Activated CD4-positive, alpha-beta T cell treated with anti-CD3 and anti-CD28 coated beads, Interleukin-2, amount 10 ng/mL, durations not matched to agents 7 days and 5 days (primary cell): ENCODE measurements around the gene KHSRP. TPM values are rescaled to one million over a fixed set of nuclear protein-coding genes. Genes with fewer than 3 reads are reported as not detected.

Experiments used
- CTCF ChIA-PET: fragments of 350-600 bp; sonication (Branson Sonifier 250); formaldehyde crosslinking; loops from one replicate; lab custom pipeline; 2021; ENCODE audit warnings: antibody characterized with exemption; lab: Charles Lee
- POLR2A ChIA-PET: fragments of 350-600 bp; sonication (Branson Sonifier 250); formaldehyde crosslinking; loops from one replicate; lab custom pipeline; 2021; ENCODE audit warnings: antibody characterized with exemption; lab: Charles Lee
- DNase-seq: peaks from one replicate; pipeline ENCODE4 v3.0.0-alpha.2; 2020
- H3K27ac Mint-ChIP-seq: one replicate; pipeline ENCODE4 v1.8.0; 2021; ENCODE audit warnings: mild to moderate bottlenecking, moderate library complexity, mixed read lengths
- H3K27me3 Mint-ChIP-seq: one replicate; pipeline ENCODE4 v1.8.0; 2021; ENCODE audit warnings: mixed read lengths
- H3K36me3 Mint-ChIP-seq: one replicate; pipeline ENCODE4 v1.8.0; 2021; ENCODE audit warnings: low read depth, mixed read lengths
- H3K4me1 Mint-ChIP-seq: one replicate; pipeline ENCODE4 v1.8.0; 2021; ENCODE audit warnings: mixed read lengths
- H3K4me3 Mint-ChIP-seq: one replicate; pipeline ENCODE4 v1.8.0; 2021; ENCODE audit warnings: mild to moderate bottlenecking, moderate library complexity, mixed read lengths
- H3K9me3 Mint-ChIP-seq: one replicate; pipeline ENCODE4 v1.8.0; 2021; ENCODE audit warnings: mixed read lengths
- total RNA-seq, 2 experiments: library from RNA; stranded (reverse); gene quantifications; one replicate each; pipeline ENCODE4 v1.2.3, GENCODE V29; 2021

Gene KHSRP, protein sequence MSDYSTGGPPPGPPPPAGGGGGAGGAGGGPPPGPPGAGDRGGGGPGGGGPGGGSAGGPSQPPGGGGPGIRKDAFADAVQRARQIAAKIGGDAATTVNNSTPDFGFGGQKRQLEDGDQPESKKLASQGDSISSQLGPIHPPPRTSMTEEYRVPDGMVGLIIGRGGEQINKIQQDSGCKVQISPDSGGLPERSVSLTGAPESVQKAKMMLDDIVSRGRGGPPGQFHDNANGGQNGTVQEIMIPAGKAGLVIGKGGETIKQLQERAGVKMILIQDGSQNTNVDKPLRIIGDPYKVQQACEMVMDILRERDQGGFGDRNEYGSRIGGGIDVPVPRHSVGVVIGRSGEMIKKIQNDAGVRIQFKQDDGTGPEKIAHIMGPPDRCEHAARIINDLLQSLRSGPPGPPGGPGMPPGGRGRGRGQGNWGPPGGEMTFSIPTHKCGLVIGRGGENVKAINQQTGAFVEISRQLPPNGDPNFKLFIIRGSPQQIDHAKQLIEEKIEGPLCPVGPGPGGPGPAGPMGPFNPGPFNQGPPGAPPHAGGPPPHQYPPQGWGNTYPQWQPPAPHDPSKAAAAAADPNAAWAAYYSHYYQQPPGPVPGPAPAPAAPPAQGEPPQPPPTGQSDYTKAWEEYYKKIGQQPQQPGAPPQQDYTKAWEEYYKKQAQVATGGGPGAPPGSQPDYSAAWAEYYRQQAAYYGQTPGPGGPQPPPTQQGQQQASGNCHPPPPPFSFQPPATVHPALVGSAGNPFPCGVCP
- total RNA-seq, result 100 to 1,000 TPM; 301 to 308 TPM

DNA sequence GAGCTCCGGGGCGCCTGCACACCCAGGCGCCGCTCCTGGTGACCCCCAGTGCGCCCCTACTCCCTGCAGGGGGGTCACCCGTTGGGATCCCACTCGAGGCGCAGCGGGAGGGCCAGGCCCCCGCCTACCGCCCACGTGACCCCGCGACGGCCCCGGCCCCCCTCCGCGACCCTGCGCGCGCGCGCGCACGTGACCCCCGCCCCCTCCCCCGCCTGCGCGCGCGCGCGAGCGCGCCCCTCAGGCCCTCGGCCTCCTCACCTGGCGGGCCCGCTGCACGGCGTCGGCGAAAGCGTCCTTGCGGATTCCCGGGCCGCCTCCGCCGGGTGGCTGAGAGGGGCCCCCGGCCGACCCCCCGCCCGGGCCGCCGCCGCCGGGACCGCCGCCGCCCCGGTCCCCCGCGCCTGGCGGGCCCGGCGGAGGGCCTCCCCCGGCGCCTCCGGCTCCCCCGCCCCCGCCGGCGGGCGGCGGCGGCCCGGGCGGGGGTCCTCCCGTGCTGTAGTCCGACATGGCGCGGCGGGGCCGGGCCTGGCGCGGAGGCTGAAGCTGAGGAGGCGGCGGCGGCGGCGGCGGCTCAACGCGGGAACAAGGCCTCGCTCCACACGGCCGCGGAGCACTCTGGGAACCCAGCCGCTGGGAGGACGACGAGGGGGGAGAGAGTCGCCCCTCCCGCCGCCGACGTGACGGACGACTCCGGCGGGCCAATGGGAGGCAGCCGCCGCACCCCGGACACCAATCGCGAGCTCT lies at the start of gene KHSRP:
KHSRP (minus strand) TSS at position 617 of the 744 bp plus-strand sequence; CDS start at position 507, 110 bp downstream.
- Mint-ChIP-seq H3K36me3 (peaks cover 19% of the 10 kb centered on the region), H3K4me1 (peaks cover 33% of the 10 kb centered on the region), H3K27ac (peak within 1 kb of the TSS; percentile 94), H3K27me3 (no peaks in the 10 kb centered on the region), H3K9me3 (no peaks in the 10 kb centered on the region), H3K4me3 (peak within 1 kb of the TSS; percentile 87)
- DNase-seq, result peak; percentile 30
- ChIA-PET CTCF (interaction anchor here (0.8 to 1.0 kb wide), 2 partner anchors 23 to 439 kb away, joined by 3 to 4 read pairs; no protein-coding TSS in a partner anchor), POLR2A (interaction anchor here (0.6 to 1.0 kb wide), 3 partner anchors 16 to 47 kb away, joined by 3 to 4 read pairs (median 3); no protein-coding TSS in a partner anchor)

DNA sequence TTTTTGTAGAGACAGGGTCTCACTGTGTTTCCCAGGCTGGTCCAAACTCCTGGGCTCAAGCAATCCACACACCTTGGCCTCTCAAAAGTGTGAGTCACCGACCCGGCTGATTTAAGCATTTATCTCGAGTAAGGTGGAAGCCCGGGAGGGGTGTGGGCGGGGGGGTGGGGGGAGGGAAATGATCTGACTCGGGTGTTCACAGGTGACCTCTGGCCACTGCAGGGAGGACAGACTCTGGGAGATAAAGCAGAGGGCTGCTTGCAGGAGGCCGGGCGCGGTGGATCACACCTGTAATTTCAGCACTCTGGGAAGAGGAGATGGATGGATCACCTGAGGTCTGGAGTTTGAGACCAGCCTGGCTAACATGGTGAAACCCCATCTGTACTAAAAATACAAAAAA lies 49.0 kb upstream of the KHSRP start:
- Mint-ChIP-seq H3K4me3 (no peak overlapping the region), H3K9me3 (no peaks in the 10 kb centered on the region), H3K36me3 (peaks cover 37% of the 10 kb centered on the region), H3K4me1 (no peaks in the 10 kb centered on the region), H3K27me3 (no peaks in the 10 kb centered on the region), H3K27ac (no peak overlapping the region)
- DNase-seq, result no peak
- POLR2A ChIA-PET, result interaction anchor here (0.6 kb wide), 1 partner anchor 160 kb away, joined by 3 read pairs; no protein-coding TSS in a partner anchor
- CTCF ChIA-PET, result interaction anchor here (0.7 to 1.6 kb wide), 3 partner anchors 38 to 1097 kb away, joined by 3 read pairs; no protein-coding TSS in a partner anchor

DNA sequence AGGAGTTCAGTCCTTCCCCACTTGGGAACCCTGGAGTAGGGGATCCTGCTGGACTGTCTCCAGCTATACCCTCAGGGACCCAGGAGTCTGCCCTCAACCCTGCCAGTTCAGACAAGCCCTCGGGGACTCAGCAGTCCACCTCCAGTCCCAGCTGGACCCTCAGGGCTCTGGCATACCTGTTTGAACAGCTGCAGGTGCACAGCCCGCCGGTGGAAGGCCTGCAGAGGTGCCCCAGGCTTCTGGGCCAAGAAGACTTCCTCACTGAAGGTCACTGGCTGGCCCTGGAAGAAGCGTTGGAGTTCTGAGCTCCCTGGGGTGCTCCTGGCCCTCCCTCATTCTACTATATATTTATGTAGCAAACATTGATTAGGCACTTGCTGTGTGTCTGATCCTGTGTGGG lies 48.1 kb upstream of the KHSRP start:
- ChIA-PET POLR2A (interaction anchor here (0.6 kb wide), 1 partner anchor 48 kb away, joined by 4 read pairs; no protein-coding TSS in a partner anchor), CTCF (interaction anchor here (0.6 to 1.2 kb wide), 5 partner anchors 9 to 782 kb away, joined by 3 to 5 read pairs (median 4); partner anchors contain the start of gene DENND1C)
- DNase-seq, result no peak
- Mint-ChIP-seq H3K9me3 (no peaks in the 10 kb centered on the region), H3K36me3 (peaks cover 45% of the 10 kb centered on the region), H3K4me1 (no peaks in the 10 kb centered on the region), H3K27me3 (no peaks in the 10 kb centered on the region), H3K4me3 (no peak overlapping the region), H3K27ac (no peak overlapping the region)

DNA sequence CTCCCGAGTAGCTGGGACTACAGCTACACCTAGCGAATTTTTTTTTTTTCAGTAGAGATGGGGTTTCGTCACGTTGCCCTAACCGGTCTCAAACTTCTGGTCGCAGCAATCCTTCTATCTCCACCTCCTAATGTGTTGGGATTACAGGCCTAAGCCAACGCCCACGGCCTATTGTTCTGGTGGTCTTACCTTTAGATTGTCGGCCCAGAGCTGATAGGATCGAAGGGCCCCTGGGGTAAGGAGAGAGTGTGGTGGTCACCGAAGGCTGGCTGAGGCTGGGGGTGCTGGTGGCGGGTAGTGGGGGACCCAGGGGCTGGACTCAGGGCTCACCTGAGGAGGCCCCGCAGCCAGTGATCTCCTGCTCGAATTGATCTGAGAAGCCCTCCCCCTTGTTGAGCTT lies 46.5 kb upstream of the KHSRP start:
- Mint-ChIP-seq H3K9me3 (no peaks in the 10 kb centered on the region), H3K36me3 (peaks cover 34% of the 10 kb centered on the region), H3K4me3 (no peak overlapping the region), H3K27me3 (no peaks in the 10 kb centered on the region), H3K27ac (no peak overlapping the region), H3K4me1 (no peaks in the 10 kb centered on the region)
- CTCF ChIA-PET, result interaction anchor here (0.7 kb wide), 1 partner anchor 12 kb away, joined by 3 read pairs; the partner anchor contains the start of gene SLC25A23
- POLR2A ChIA-PET, result interaction anchor here (0.8 kb wide), 1 partner anchor 46 kb away, joined by 3 read pairs; the partner anchor contains the start of gene KHSRP
- DNase-seq, result no peak

DNA sequence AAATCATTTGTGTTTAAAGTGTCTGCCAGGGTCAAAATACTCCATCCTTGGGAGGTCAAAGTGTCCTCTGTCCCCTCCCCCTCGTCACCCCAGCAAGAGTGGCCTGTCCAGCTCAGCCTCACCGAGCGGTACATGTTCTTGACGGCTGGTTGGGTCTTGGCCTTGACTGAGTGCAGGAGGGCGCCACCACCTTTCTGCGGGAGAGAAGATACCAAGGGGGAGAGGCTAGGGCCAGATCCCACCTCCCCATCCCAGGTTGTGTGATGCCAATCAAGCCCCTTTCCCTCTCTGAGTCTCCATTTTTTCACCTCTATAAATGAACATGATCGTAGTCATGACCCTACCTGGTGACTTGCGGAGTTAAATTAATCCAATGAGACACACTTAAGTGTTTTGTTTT lies 45.6 kb upstream of the KHSRP start:
- POLR2A ChIA-PET, result no interaction called here
- no peaks in the 10 kb centered on the region for H3K27me3 Mint-ChIP-seq
- CTCF ChIA-PET, result interaction anchor here (1.1 kb wide), 1 partner anchor 22 kb away, joined by 4 read pairs; no protein-coding TSS in a partner anchor
- DNase-seq, result no peak
- H3K4me3 Mint-ChIP-seq, result no peak overlapping the region
- no peak overlapping the region for H3K27ac Mint-ChIP-seq
- H3K36me3 Mint-ChIP-seq, result peaks cover 32% of the 10 kb centered on the region
- no peaks in the 10 kb centered on the region for H3K9me3 Mint-ChIP-seq
- peaks cover under 1% of the 10 kb centered on the region for H3K4me1 Mint-ChIP-seq

DNA sequence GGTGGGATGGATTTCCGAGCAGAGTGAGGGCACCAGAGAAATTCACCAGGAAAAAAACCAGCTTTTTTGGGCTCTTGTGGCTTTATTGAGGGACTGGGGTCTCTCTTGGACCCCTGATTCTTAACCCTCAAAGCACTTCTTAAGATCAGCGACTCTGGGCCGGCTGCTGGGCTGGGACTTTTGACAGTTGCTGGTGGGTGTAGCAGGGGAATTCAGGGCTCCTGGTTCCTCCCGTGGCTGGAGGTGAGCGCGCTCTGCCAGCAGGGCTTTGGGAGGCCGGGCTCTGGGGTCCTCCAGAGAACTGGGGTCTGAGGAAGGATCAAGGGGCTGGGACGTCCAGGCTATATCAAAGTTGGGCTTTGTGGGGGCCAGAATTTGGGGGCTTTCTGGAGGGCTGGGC lies 42.8 kb upstream of the KHSRP start:
- no peak overlapping the region for H3K27ac Mint-ChIP-seq
- DNase-seq, result no peak
- POLR2A ChIA-PET, result no interaction called here
- peaks cover 10% of the 10 kb centered on the region for H3K4me1 Mint-ChIP-seq
- no peaks in the 10 kb centered on the region for H3K27me3 Mint-ChIP-seq
- CTCF ChIA-PET, result no interaction called here
- H3K36me3 Mint-ChIP-seq, result peaks cover 23% of the 10 kb centered on the region
- H3K4me3 Mint-ChIP-seq, result no peak overlapping the region
- H3K9me3 Mint-ChIP-seq, result no peaks in the 10 kb centered on the region

DNA sequence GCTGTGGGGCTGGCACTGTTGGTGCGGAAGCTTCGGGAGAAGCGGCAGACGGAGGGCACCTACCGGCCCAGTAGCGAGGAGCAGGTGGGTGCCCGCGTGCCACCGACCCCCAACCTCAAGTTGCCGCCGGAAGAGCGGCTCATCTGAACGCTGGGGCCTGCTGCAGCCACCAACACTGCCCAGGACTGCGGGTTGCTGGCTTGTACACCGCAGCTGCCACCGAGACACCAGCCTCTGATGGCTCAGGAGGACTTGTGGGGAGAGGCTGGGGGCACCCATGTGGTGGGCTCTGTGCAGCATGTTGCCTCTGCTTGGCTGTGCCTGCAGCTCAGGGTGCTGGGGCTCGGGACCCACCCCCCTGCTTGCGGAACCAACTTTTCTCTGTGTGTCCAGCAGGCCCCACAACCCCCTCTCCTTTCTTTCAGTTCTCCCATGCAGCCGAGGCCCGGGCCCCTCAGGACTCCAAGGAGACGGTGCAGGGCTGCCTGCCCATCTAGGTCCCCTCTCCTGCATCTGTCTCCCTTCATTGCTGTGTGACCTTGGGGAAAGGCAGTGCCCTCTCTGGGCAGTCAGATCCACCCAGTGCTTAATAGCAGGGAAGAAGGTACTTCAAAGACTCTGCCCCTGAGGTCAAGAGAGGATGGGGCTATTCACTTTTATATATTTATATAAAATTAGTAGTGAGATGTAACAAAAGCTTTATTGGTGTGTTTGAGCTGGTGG lies 42.1 kb upstream of the KHSRP start:
- DNase-seq, result no peak
- Mint-ChIP-seq H3K9me3 (no peaks in the 10 kb centered on the region), H3K27ac (no peak overlapping the region), H3K4me1 (peaks cover 15% of the 10 kb centered on the region), H3K36me3 (peaks cover 23% of the 10 kb centered on the region), H3K4me3 (no peak overlapping the region), H3K27me3 (no peaks in the 10 kb centered on the region)
- ChIA-PET CTCF (no interaction called here), POLR2A (no interaction called here)

DNA sequence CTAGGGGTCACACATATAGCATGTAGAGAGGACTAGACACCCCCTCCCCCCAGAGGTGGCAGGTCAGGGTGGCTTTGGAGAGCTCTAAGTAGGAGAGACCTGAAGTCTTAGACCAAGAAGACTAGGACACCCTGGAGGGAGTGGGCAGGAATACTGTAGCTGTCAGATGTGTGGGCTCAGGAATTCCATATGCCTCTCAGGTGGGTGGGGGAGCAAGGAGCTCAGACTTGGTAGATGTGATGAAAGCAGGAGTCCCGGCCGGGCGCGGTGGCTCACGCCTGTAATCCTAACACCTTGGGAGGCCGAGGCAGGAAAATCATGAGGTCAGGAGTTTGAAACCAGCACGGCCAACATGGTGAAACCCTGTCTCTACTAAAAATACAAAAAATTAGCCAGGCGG lies 41.1 kb upstream of the KHSRP start:
- POLR2A ChIA-PET, result interaction anchor here (0.6 kb wide), 1 partner anchor 43 kb away, joined by 4 read pairs; no protein-coding TSS in a partner anchor
- Mint-ChIP-seq H3K4me3 (no peak overlapping the region), H3K36me3 (peaks cover 21% of the 10 kb centered on the region), H3K9me3 (no peaks in the 10 kb centered on the region), H3K27me3 (no peaks in the 10 kb centered on the region), H3K4me1 (peaks cover 15% of the 10 kb centered on the region), H3K27ac (no peak overlapping the region)
- CTCF ChIA-PET, result no interaction called here
- DNase-seq, result no peak

DNA sequence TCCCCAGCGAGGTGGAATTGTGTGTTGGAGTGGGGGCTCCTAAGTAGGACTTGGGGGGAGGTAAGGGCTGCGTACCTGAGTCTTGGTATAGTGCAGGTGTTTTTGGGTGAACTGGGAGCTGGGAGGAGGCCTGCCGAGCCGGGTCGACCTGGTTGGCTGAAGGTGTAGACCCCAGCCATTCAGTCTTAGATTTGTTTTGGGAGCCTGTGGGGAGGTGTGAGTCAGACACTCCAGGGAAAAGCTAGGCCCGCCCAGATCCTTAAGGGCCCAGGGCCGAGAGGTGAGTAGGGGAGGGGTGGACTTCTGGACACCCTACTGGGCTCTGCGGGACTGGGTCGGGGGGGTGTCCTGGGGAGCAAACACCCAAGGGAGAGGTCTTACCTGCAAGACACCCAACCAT lies 40.4 kb upstream of the KHSRP start:
- H3K27ac Mint-ChIP-seq, result no peak overlapping the region
- H3K4me1 Mint-ChIP-seq, result peaks cover 18% of the 10 kb centered on the region
- CTCF ChIA-PET, result no interaction called here
- H3K27me3 Mint-ChIP-seq, result no peaks in the 10 kb centered on the region
- no peak for DNase-seq
- no peak overlapping the region for H3K4me3 Mint-ChIP-seq
- POLR2A ChIA-PET, result interaction anchor here (0.6 kb wide), 1 partner anchor 43 kb away, joined by 4 read pairs; no protein-coding TSS in a partner anchor
- peaks cover 18% of the 10 kb centered on the region for H3K36me3 Mint-ChIP-seq
- H3K9me3 Mint-ChIP-seq, result no peaks in the 10 kb centered on the region

DNA sequence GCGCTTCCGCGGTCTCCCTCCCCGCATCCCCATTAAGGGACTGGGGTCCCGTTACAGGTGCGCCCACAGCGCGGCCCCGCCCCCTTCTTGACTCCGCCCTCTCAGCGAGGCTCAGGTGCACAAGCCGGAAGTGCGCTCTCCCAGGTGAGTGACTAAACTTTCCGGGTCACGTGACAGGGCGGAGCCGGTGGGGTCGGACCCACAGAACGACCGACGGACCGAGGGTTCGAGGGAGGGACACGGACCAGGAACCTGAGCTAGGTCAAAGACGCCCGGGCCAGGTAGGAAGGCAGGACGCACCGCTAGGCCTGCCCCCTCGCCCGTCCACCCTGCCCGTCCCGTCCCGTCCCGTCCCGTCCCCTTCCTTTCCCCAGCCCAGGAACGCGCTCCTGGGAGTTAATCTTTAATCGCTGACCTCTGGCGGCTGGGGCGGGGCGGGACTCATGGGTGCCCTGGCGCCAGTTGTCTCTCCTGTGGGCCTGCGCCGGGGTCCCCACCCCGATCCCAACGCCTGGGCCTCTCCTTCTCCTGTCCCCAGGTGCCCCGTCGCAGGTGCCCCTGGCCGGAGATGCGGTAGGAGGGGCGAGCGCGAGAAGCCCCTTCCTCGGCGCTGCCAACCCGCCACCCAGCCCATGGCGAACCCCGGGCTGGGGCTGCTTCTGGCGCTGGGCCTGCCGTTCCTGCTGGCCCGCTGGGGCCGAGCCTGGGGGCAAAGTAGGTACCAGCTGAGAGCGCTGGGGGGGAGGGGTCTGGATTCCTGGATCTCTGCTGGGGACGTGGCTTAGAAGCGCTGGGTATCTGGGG lies 39.7 kb upstream of the KHSRP start, which contains the start of gene CRB3:
CRB3 (plus strand) TSS at position 202 of the 804 bp plus-strand sequence; CDS start at position 633, 431 bp downstream.
- Mint-ChIP-seq H3K27me3 (no peaks in the 10 kb centered on the region), H3K36me3 (peaks cover 12% of the 10 kb centered on the region), H3K4me3 (no peak within 1 kb of the TSS), H3K9me3 (no peaks in the 10 kb centered on the region), H3K27ac (no peak within 1 kb of the TSS), H3K4me1 (peaks cover 20% of the 10 kb centered on the region)
- CTCF ChIA-PET, result no interaction called here
- POLR2A ChIA-PET, result no interaction called here
- DNase-seq, result peak; percentile 35
